ENCODE results near the gene CTNND2. TPM values are rescaled to one million over a fixed set of nuclear protein-coding genes. Genes with fewer than 3 reads are reported as not detected.

Gene CTNND2
- total and polyA plus RNA-seq, 9 of the 15 experiments (the other 6 are each of a cell fraction or from before 2014, with no cell fraction given) = 0.03 to 0.35 TPM; not detected in 7

DNA sequence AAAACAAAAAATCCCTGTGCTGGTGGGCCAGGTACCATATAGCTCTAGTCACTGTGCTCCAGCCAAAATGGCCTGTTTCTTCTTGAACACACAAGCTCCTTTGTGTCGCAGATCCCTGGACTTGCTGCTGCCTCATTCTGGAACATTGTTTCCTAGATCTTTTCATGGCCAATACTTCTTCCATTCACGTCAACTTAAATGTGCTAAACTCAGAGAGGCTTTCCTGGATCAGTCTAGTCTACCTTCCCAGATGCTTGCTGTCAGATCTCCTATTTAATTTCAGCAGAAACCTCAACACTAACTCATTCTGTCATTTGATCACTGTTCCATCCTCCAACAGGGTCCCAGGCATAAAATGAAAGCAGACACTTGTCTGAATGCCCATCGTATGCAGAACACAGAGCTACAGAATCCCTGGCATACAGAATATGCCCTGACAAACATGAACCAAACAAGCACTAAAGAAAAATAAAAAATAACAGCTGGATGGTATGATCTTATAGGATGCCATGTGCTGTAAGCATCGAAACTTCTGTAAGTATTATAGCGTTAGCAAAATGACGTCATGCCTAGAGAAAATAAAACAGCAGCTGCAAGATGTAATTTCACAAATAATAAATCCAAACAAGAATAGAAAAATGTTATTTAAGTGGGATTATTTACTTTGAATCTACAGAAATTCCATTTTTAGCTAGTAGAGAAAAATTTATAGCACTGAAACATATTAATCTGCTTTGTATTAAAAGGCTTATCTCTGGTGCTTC is 739.5 kb downstream of the CTNND2 start:
- Histone ChIP-seq H3K9me1 (ENCODE audit: control insufficient read depth, insufficient read depth, low read length) (no peaks in the 10 kb centered on the region), H4K20me1 (replicated peaks; ENCODE audit: control insufficient read depth, insufficient read depth, low read length) (no peaks in the 10 kb centered on the region), H2AFZ (ENCODE audit: low read depth, low read length) (no peak overlapping the region), H3K4me2 (ENCODE audit: insufficient read depth, low read length) (no peak overlapping the region), H3K36me3 (ENCODE audit: control insufficient read depth, insufficient read depth, low read length) (no peaks in the 10 kb centered on the region), H3K27ac (ENCODE audit: extremely low read depth, low read depth, low read length) (no peak overlapping the region), H3K27me3 (ENCODE audit: control insufficient read depth in 2 of 2, insufficient read depth in 2 of 2, low read length in 2 of 2) (no peaks in the 10 kb centered on the region), H3K4me3 (no peak overlapping the region), H3K4me1 (replicated peaks in 1 of 2; ENCODE audit: control insufficient read depth in 2 of 2, insufficient read depth in 2 of 2, low read length in 2 of 2) (no peaks in the 10 kb centered on the region), H3K9ac (ENCODE audit: insufficient read depth in 1 of 2, low read depth in 2 of 2, low read length in 2 of 2) (no peak overlapping the region), H3K9me3 (replicated peaks; ENCODE audit: control insufficient read depth, insufficient read depth, low read depth, low read length) (no peaks in the 10 kb centered on the region; the same call in 1 of the 2 replicates), H3K79me2 (ENCODE audit: control insufficient read depth, insufficient read depth, low read length) (no peaks in the 10 kb centered on the region)
- ATAC-seq (no peak), FAIRE-seq (peak; percentile 26), DNase-seq (ENCODE audit: extremely low read depth in 1 of 4, low spot score in 3 of 4) (no peak)
- TF ChIP-seq JUND (IDR thresholded peaks at IDR 0.05; ENCODE audit: borderline replicate concordance, low read depth, low read length) (no peak), JUND (tag; IDR thresholded peaks at IDR 0.05; ENCODE audit: borderline replicate concordance, low read depth, low read length) (peak; percentile 51; the same call in 1 of the 3 replicates), PML (IDR thresholded peaks at IDR 0.05; ENCODE audit: low read length) (no peak), ATF7 (IDR thresholded peaks at IDR 0.05) (peak; percentile 58)
- TF ChIP-seq, protein P1, sequence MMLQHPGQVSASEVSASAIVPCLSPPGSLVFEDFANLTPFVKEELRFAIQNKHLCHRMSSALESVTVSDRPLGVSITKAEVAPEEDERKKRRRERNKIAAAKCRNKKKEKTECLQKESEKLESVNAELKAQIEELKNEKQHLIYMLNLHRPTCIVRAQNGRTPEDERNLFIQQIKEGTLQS (IDR thresholded peaks at IDR 0.05) = peak; percentile 68
- TF ChIP-seq, protein P1 (CRISPR knock-in tag; conservative IDR thresholded peaks at IDR 0.05) = no peak
- intact Hi-C loops (cut with micrococcal nuclease) = no loop called here
- BruUV-seq (replicated peaks) = no TSS peak
- CTCF ChIA-PET (ENCODE audit: low intra/inter-chr PET ratio) = no interaction called here
- POLR2A ChIA-PET = interaction anchor here (1.1 to 1.4 kb wide), 2 partner anchors 10 to 12 kb away, joined by 3 read pairs; no protein-coding TSS in a partner anchor
- 0% methylated on average over 6 of the region's 6 CpGs for WGBS (ENCODE audit: insufficient coverage, low coverage, missing lambda C conversion rate)
- in situ Hi-C loops (cut with MboI) = loop anchor here (25.0 kb wide), 1 partner anchor 702 kb away; no protein-coding TSS in a partner anchor

All from K562 (cell line).